ENCODE data around the gene RNASEL.

Gene RNASEL

DNA sequence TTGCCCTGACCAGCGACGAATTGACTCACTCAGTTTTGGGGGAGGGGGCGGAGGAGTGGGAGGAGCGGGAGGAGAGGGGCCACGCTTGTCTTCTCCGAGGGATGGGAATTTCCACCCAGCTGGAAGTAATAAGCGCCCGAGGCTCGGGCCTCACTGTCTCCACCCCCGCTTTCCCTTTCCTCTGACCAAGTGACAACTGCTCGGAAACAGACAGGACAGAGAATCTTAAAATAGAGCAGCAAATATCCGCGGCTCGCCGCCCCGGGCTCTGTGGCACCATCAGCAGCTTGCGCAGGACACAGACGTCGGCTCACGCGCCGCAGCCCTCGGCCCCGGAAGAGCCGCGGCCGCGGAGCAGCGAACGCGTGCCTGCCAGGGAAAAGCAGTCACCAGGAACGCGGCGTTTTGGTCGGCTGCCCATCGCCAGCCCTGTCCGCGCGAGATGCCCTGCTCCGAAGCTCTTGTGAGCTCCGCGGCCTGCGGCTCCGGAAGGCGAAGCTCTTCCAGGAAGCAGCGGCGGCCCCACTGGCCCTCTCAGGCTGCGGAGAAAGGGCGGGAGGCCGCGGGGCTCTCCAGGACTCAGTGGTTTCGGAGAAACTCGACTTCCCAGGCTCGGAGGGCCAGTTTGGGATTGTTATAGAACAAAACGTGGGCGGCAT lies 25.9 kb upstream of the RNASEL start (continued):
- TF ChIP-seq FEZF1 (tag by site-specific recombination; IDR thresholded peaks at IDR 0.05) (peak; percentile 53), ZNF341 (tag by site-specific recombination; IDR thresholded peaks at IDR 0.05; ENCODE audit: low read depth) (peak; percentile 99), KLF8 (tag by site-specific recombination; IDR thresholded peaks at IDR 0.05) (peak; percentile 74), ZNF140 (tag by site-specific recombination; IDR thresholded peaks at IDR 0.05) (no peak), KLF16 (tag by site-specific recombination; IDR thresholded peaks at IDR 0.05) (peak; percentile 58; the same call in 1 of the 2 replicates), ZNF174 (tag by site-specific recombination; IDR thresholded peaks at IDR 0.05) (no peak), ZNF2 (tag by site-specific recombination; IDR thresholded peaks at IDR 0.05) (peak; percentile 46), SP7 (tag by site-specific recombination; IDR thresholded peaks at IDR 0.05) (peak; percentile 41; the same call in 1 of the 2 replicates), ZFP37 (tag by site-specific recombination; IDR thresholded peaks at IDR 0.05) (peak; percentile 79; the same call in 1 of the 2 replicates), ZNF660 (tag by site-specific recombination; IDR thresholded peaks at IDR 0.05) (peak; percentile 80)
- TF ChIP-seq, protein P1, sequence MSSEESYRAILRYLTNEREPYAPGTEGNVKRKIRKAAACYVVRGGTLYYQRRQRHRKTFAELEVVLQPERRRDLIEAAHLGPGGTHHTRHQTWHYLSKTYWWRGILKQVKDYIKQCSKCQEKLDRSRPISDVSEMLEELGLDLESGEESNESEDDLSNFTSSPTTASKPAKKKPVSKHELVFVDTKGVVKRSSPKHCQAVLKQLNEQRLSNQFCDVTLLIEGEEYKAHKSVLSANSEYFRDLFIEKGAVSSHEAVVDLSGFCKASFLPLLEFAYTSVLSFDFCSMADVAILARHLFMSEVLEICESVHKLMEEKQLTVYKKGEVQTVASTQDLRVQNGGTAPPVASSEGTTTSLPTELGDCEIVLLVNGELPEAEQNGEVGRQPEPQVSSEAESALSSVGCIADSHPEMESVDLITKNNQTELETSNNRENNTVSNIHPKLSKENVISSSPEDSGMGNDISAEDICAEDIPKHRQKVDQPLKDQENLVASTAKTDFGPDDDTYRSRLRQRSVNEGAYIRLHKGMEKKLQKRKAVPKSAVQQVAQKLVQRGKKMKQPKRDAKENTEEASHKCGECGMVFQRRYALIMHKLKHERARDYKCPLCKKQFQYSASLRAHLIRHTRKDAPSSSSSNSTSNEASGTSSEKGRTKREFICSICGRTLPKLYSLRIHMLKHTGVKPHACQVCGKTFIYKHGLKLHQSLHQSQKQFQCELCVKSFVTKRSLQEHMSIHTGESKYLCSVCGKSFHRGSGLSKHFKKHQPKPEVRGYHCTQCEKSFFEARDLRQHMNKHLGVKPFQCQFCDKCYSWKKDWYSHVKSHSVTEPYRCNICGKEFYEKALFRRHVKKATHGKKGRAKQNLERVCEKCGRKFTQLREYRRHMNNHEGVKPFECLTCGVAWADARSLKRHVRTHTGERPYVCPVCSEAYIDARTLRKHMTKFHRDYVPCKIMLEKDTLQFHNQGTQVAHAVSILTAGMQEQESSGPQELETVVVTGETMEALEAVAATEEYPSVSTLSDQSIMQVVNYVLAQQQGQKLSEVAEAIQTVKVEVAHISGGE (tag by site-specific recombination; conservative IDR thresholded peaks at IDR 0.05; ENCODE audit: low read depth): 0 out of 2 replicates have a peak, but pooled peaks have one; percentile 23
- TF ChIP-seq, protein P2, sequence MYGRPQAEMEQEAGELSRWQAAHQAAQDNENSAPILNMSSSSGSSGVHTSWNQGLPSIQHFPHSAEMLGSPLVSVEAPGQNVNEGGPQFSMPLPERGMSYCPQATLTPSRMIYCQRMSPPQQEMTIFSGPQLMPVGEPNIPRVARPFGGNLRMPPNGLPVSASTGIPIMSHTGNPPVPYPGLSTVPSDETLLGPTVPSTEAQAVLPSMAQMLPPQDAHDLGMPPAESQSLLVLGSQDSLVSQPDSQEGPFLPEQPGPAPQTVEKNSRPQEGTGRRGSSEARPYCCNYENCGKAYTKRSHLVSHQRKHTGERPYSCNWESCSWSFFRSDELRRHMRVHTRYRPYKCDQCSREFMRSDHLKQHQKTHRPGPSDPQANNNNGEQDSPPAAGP (tag by site-specific recombination; IDR thresholded peaks at IDR 0.05): 0 out of 2 replicates have a peak, but pooled peaks have one; percentile 1

DNA sequence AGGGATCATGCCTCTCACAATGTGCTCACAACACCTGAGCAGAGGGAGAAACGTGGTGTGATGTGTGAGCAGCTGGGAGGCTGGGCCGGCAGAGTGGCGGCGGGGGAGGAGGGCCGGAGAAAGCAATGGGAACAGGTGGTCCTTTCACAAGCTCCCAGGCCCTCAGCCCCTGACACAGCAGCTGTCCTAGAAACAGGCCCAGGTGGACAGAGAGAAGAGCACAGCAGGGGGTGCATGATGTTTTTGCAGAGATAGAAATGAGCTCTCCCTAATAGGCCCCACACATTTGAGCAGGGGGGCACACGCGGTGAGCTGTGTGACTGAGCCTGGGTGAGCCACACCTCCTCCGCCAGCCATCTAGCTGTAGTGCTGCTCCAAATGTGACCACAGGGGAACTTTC lies 22.7 kb upstream of the RNASEL start:
- Histone ChIP-seq H3K4me1 (ENCODE audit: control insufficient read depth, insufficient read depth, low read length) (peaks cover 23% of the 10 kb centered on the region), H3K9me3 (ENCODE audit: control insufficient read depth, insufficient read depth, low read depth, low read length) (no peaks in the 10 kb centered on the region)
- no peak for TF ChIP-seq ZNF558 (tag by site-specific recombination; IDR thresholded peaks at IDR 0.05)
- TF ChIP-seq, protein P3, sequence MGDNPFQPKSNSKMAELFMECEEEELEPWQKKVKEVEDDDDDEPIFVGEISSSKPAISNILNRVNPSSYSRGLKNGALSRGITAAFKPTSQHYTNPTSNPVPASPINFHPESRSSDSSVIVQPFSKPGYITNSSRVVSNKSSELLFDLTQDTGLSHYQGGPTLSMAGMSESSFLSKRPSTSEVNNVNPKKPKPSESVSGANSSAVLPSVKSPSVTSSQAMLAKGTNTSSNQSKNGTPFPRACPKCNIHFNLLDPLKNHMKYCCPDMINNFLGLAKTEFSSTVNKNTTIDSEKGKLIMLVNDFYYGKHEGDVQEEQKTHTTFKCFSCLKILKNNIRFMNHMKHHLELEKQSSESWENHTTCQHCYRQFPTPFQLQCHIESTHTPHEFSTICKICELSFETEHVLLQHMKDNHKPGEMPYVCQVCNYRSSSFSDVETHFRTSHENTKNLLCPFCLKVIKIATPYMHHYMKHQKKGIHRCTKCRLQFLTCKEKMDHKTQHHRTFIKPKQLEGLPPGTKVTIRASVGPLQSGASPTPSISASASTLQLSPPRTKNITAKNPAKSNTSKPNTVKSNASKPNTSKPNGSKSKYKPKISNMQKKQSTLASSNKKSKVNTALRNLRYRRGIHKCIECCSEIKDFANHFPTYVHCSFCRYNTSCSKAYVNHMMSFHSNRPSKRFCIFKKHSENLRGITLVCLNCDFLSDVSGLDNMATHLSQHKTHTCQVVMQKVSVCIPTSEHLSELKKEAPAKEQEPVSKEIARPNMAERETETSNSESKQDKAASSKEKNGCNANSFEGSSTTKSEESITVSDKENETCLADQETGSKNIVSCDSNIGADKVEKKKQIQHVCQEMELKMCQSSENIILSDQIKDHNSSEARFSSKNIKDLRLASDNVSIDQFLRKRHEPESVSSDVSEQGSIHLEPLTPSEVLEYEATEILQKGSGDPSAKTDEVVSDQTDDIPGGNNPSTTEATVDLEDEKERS (tag by site-specific recombination; IDR thresholded peaks at IDR 0.05): no peak
- peak; percentile 38; the same call in 1 of the 2 replicates for TF ChIP-seq ZNF341 (tag by site-specific recombination; IDR thresholded peaks at IDR 0.05; ENCODE audit: low read depth)
- peak; percentile 48 for TF ChIP-seq GLIS1 (tag by site-specific recombination; IDR thresholded peaks at IDR 0.05)
- no peak for TF ChIP-seq KLF16 (tag by site-specific recombination; IDR thresholded peaks at IDR 0.05)
- TF ChIP-seq, protein P4, sequence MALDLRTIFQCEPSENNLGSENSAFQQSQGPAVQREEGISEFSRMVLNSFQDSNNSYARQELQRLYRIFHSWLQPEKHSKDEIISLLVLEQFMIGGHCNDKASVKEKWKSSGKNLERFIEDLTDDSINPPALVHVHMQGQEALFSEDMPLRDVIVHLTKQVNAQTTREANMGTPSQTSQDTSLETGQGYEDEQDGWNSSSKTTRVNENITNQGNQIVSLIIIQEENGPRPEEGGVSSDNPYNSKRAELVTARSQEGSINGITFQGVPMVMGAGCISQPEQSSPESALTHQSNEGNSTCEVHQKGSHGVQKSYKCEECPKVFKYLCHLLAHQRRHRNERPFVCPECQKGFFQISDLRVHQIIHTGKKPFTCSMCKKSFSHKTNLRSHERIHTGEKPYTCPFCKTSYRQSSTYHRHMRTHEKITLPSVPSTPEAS (tag by site-specific recombination; IDR thresholded peaks at IDR 0.05): no peak
- TF ChIP-seq, protein P5, sequence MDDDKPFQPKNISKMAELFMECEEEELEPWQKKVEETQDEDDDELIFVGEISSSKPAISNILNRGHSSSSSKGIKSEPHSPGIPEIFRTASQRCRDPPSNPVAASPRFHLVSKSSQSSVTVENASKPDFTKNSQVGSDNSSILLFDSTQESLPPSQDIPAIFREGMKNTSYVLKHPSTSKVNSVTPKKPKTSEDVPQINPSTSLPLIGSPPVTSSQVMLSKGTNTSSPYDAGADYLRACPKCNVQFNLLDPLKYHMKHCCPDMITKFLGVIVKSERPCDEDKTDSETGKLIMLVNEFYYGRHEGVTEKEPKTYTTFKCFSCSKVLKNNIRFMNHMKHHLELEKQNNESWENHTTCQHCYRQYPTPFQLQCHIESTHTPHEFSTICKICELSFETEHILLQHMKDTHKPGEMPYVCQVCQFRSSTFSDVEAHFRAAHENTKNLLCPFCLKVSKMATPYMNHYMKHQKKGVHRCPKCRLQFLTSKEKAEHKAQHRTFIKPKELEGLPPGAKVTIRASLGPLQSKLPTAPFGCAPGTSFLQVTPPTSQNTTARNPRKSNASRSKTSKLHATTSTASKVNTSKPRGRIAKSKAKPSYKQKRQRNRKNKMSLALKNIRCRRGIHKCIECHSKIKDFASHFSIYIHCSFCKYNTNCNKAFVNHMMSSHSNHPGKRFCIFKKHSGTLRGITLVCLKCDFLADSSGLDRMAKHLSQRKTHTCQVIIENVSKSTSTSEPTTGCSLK (tag by site-specific recombination; IDR thresholded peaks at IDR 0.05): no peak
- no peak for TF ChIP-seq ZNF391 (tag by site-specific recombination; IDR thresholded peaks at IDR 0.05; ENCODE audit: borderline replicate concordance, low read depth)
- TF ChIP-seq ZNF521 (tag by site-specific recombination; IDR thresholded peaks at IDR 0.05): no peak
- TF ChIP-seq ZNF776 (tag by site-specific recombination; IDR thresholded peaks at IDR 0.05; ENCODE audit: borderline replicate concordance): no peak
- no peak for TF ChIP-seq ZNF324 (tag by site-specific recombination; IDR thresholded peaks at IDR 0.05)
- TF ChIP-seq ZNF585B (tag by site-specific recombination; IDR thresholded peaks at IDR 0.05): no peak
- no peak for TF ChIP-seq ZNF175 (tag by site-specific recombination; IDR thresholded peaks at IDR 0.05)

More for the DNA sequence above, 22.7 kb upstream of the RNASEL start:
- H3K27ac ChIP-seq (ENCODE audit: extremely low read depth, low read depth, low read length): no peak overlapping the region
- ChIA-PET POLR2A (no interaction called here), CTCF (interaction anchor here (0.8 to 2.2 kb wide), 6 partner anchors 9 to 173 kb away, joined by 3 to 9 read pairs (median 6); no protein-coding TSS in a partner anchor)
- H3K36me3 ChIP-seq (ENCODE audit: control insufficient read depth in 2 of 2, insufficient read depth in 1 of 2, low read length in 2 of 2): no peaks in the 10 kb centered on the region
- no peak overlapping the region for H3K4me3 ChIP-seq (ENCODE audit: low read depth, low read length)

All from HEK293 (cell line).